Fibroblast of lung (primary cell): ENCODE data around the gene PAQR6. TPM values are rescaled to one million over a fixed set of nuclear protein-coding genes. Genes with fewer than 3 reads are reported as not detected.
A peak's percentile ranks its signal among the peaks of the same experiment; 100 is the strongest.

Source experiments
- DNase-seq, 2 donors: peaks; one replicate each; pipeline versions ENCODE4 v3.0.0 to v3.0.0-alpha.2; 2010; ENCODE audit warnings: low read depth in 2 of 2
- H2AFZ ChIP-seq: 2 replicates; pipeline ENCODE4 v1.5.1; 2012; ENCODE audit warnings: low read length, control low read depth, inconsistent platforms
- H3K27ac ChIP-seq: 2 replicates; pipeline ENCODE4 v1.5.1; 2011; ENCODE audit warnings: low read length, control low read depth; ENCODE audit not compliant: insufficient read depth
- H3K27me3 ChIP-seq: 2 replicates; pipeline ENCODE4 v1.5.1; 2011; ENCODE audit warnings: mild to moderate bottlenecking, low read length; ENCODE audit not compliant: control insufficient read depth, insufficient read depth
- H3K36me3 ChIP-seq: 2 replicates; pipeline ENCODE4 v1.5.1; 2011; ENCODE audit warnings: low read length; ENCODE audit not compliant: control insufficient read depth, insufficient read depth
- H3K4me1 ChIP-seq: 2 replicates; pipeline ENCODE4 v1.5.1; 2011; ENCODE audit warnings: low read length; ENCODE audit not compliant: control insufficient read depth, insufficient read depth; ENCODE audit errors: extremely low read depth
- H3K4me2 ChIP-seq: 2 replicates; pipeline ENCODE4 v1.5.1; 2011; ENCODE audit warnings: low read length, control low read depth; ENCODE audit not compliant: insufficient read depth; ENCODE audit errors: extremely low read depth
- H3K4me3 ChIP-seq, 4 experiments: fragments of 200-600 bp in 1 of 4; sonication (generic) in 1 of 4; replicated peaks in 1 of 4; 2 replicates each; pipeline ENCODE4 v1.5.1; 2011 to 2016; ENCODE audit warnings: low read length in 4 of 4, low read depth in 3 of 4, mild to moderate bottlenecking in 3 of 4, control low read depth in 2 of 4, inconsistent platforms in 1 of 4, mixed read lengths in 1 of 4; ENCODE audit not compliant: insufficient read depth in 1 of 4; ENCODE audit errors: control extremely low read depth in 1 of 4
- H3K79me2 ChIP-seq: 2 replicates; pipeline ENCODE4 v1.5.1; 2012; ENCODE audit warnings: mild to moderate bottlenecking, low read length, inconsistent platforms; ENCODE audit not compliant: control insufficient read depth, insufficient read depth
- H3K9ac ChIP-seq: 2 replicates; pipeline ENCODE4 v1.5.1; 2011; ENCODE audit warnings: mild to moderate bottlenecking, low read length, control low read depth; ENCODE audit not compliant: insufficient read depth
- H3K9me3 ChIP-seq: 2 replicates; pipeline ENCODE4 v1.5.1; 2012; ENCODE audit warnings: low read depth, low read length; ENCODE audit not compliant: control insufficient read depth, insufficient read depth
- H4K20me1 ChIP-seq: 2 replicates; pipeline ENCODE4 v1.5.1; 2011; ENCODE audit warnings: low read length; ENCODE audit not compliant: control insufficient read depth, insufficient read depth; ENCODE audit errors: extremely low read depth
- CTCF ChIP-seq, 2 donors: IDR thresholded peaks in 1 of 2; conservative IDR thresholded peaks in 1 of 2; 1 replicate in 1 of 2; 2 replicates in 1 of 2; pipeline ENCODE4 v1.5.1; 2011 to 2012; ENCODE audit warnings: low read length in 2 of 2, control low read depth in 1 of 2, inconsistent platforms in 1 of 2, low read depth in 1 of 2, mild to moderate bottlenecking in 1 of 2
- EZH2 ChIP-seq: IDR thresholded peaks from 2 replicates; pipeline ENCODE4 v1.5.1; 2012; ENCODE audit warnings: low read length, control low read depth, mild to moderate bottlenecking; ENCODE audit errors: missing control alignments
- polyA plus RNA-seq, 2 donors: library from polyadenylated mRNA; depleted of rRNA in 1 of 2; stranded (reverse) in 1 of 2; unstranded in 1 of 2; fragments of >200 nt; gene quantifications; 2 replicates each; pipeline ENCODE4 v1.2.1, GENCODE V29; 2011 to 2012; ENCODE audit warnings: missing spikeins in 1 of 2
- total RNA-seq: library from RNA; depleted of rRNA; stranded (reverse); fragments of >200 nt; gene quantifications from 2 replicates; pipeline ENCODE4 v1.2.1, GENCODE V29; 2014

Gene PAQR6
- total and polyA plus RNA-seq, 2 donors (not counting 1 experiment from before 2014, with no cell fraction given) = 0.17 to 0.33 TPM

- Histone ChIP-seq H3K4me3 (no peak overlapping the region), H3K9ac (no peak overlapping the region), H3K36me3 (peaks cover 7% of the 10 kb centered on the region), H3K9me3 (no peaks in the 10 kb centered on the region), H4K20me1 (peaks cover 2% of the 10 kb centered on the region), H3K79me2 (peaks cover 25% of the 10 kb centered on the region), H3K27me3 (no peaks in the 10 kb centered on the region), H3K4me1 (peaks cover 5% of the 10 kb centered on the region), H2AFZ (no peak overlapping the region), H3K27ac (no peak overlapping the region), H3K4me2 (no peak overlapping the region)
- DNase-seq = no peak
- TF ChIP-seq EZH2 (no peak), CTCF (conservative IDR thresholded peaks at IDR 0.05 in 1 of 2, IDR thresholded peaks at IDR 0.05 in 1 of 2; ENCODE audit: low read depth in 1 of 2, low read length in 2 of 2) (no peak)
These were observed 36.9 kb upstream of the PAQR6 start for GRCh38 chr1:156284757-156285156.

- TF ChIP-seq EZH2 (no peak), CTCF (conservative IDR thresholded peaks at IDR 0.05 in 1 of 2, IDR thresholded peaks at IDR 0.05 in 1 of 2; ENCODE audit: low read depth in 1 of 2, low read length in 2 of 2) (no peak)
- DNase-seq = no peak
- Histone ChIP-seq H3K36me3 (peaks cover 7% of the 10 kb centered on the region), H3K4me1 (peaks cover 5% of the 10 kb centered on the region), H3K4me3 (peak within 1 kb of the TSS; percentile 58 to 98 (median 79)), H3K27me3 (no peaks in the 10 kb centered on the region), H3K79me2 (peaks cover 31% of the 10 kb centered on the region), H4K20me1 (peaks cover 2% of the 10 kb centered on the region), H3K27ac (peak within 1 kb of the TSS; percentile 20), H3K9me3 (no peaks in the 10 kb centered on the region), H2AFZ (peak within 1 kb of the TSS; percentile 72), H3K9ac (peak within 1 kb of the TSS; percentile 34), H3K4me2 (peak within 1 kb of the TSS; percentile 94)
These were observed 36.3 kb upstream of the PAQR6 start, which contains the start of gene TMEM79 for GRCh38 chr1:156284112-156284511. Gene TMEM79, plus strand, starts transcription at chr1:156284325. Its CDS starts 902 bp downstream, at chr1:156285227.

- H4K20me1 ChIP-seq = peaks cover 2% of the 10 kb centered on the region
- no peak for DNase-seq
- H3K27me3 ChIP-seq = no peaks in the 10 kb centered on the region
- peak overlapping the region; percentile 72 for H2AFZ ChIP-seq
- H3K4me1 ChIP-seq = peaks cover 5% of the 10 kb centered on the region
- H3K79me2 ChIP-seq = peaks cover 36% of the 10 kb centered on the region
- H3K4me2 ChIP-seq = peak overlapping the region; percentile 94
- peaks cover 8% of the 10 kb centered on the region for H3K36me3 ChIP-seq
- H3K9me3 ChIP-seq = no peaks in the 10 kb centered on the region
- no peak for TF ChIP-seq CTCF (conservative IDR thresholded peaks at IDR 0.05 in 1 of 2, IDR thresholded peaks at IDR 0.05 in 1 of 2; ENCODE audit: low read depth in 1 of 2, low read length in 2 of 2)
- TF ChIP-seq EZH2 = no peak
- H3K9ac ChIP-seq = peak overlapping the region; percentile 34
- peak overlapping the region; percentile 58 to 98 (median 79) for H3K4me3 ChIP-seq
- peak overlapping the region; percentile 11 for H3K27ac ChIP-seq
These were observed 35.7 kb upstream of the PAQR6 start for GRCh38 chr1:156283521-156283920.
